Calu3 (cell line): ENCODE results near the gene ACTN1. TPM values are rescaled to one million over a fixed set of nuclear protein-coding genes. Genes with fewer than 3 reads are reported as not detected.

Source experiments
- BruUV-seq: library from RNA; stranded (reverse); fragments of 400-500 nt; replicated peaks from 2 replicates; lab custom pipeline; 2021; lab: Mats Ljungman, UMichigan
- CTCF ChIA-PET: fragments of 300-600 bp; sonication (Branson Sonifier 250); formaldehyde crosslinking; loops from one replicate; lab custom pipeline; 2022; ENCODE audit warnings: antibody characterized with exemption; lab: Charles Lee
- DNase-seq: peaks from one replicate; pipeline ENCODE4 v3.0.0; 2022
- H3K27ac Mint-ChIP-seq: one replicate; pipeline ENCODE4 v1.8.0; 2022; ENCODE audit warnings: mixed read lengths; ENCODE audit not compliant: unreplicated experiment
- H3K27me3 Mint-ChIP-seq: one replicate; pipeline ENCODE4 v1.8.0; 2022; ENCODE audit warnings: mixed read lengths; ENCODE audit not compliant: unreplicated experiment
- H3K36me3 Mint-ChIP-seq: one replicate; pipeline ENCODE4 v1.8.0; 2022; ENCODE audit warnings: mild to moderate bottlenecking, moderate library complexity, mixed read lengths; ENCODE audit not compliant: insufficient read depth, unreplicated experiment
- H3K4me1 Mint-ChIP-seq: one replicate; pipeline ENCODE4 v1.8.0; 2022; ENCODE audit warnings: mild to moderate bottlenecking, low read depth, mixed read lengths; ENCODE audit not compliant: unreplicated experiment
- H3K4me3 Mint-ChIP-seq: one replicate; pipeline ENCODE4 v1.8.0; 2022; ENCODE audit warnings: mild to moderate bottlenecking, low read depth, moderate library complexity, mixed read lengths; ENCODE audit not compliant: unreplicated experiment
- H3K9me3 Mint-ChIP-seq: one replicate; pipeline ENCODE4 v1.8.0; 2022; ENCODE audit warnings: low read depth, mixed read lengths; ENCODE audit not compliant: unreplicated experiment
- intact Hi-C: fragments of 100-400 bp; cut with micrococcal nuclease; formaldehyde crosslinking; loops from one replicate; pipeline ENCODE4 v1.10.0; 2022; ENCODE audit not compliant: unreplicated experiment
- total RNA-seq: library from RNA; stranded (reverse); gene quantifications from 2 replicates; pipeline ENCODE4 v1.2.3, GENCODE V29; 2022
- TF ChIP-seq, protein P1 (sequence below): fragments of 200-600 bp; IDR thresholded peaks from one replicate; pipeline ENCODE4 v1.8.0; 2022; ENCODE audit warnings: antibody characterized with exemption; ENCODE audit not compliant: unreplicated experiment

Gene ACTN1
- total RNA-seq, 1 experiment from 2014 or later: 326 TPM

DNA sequence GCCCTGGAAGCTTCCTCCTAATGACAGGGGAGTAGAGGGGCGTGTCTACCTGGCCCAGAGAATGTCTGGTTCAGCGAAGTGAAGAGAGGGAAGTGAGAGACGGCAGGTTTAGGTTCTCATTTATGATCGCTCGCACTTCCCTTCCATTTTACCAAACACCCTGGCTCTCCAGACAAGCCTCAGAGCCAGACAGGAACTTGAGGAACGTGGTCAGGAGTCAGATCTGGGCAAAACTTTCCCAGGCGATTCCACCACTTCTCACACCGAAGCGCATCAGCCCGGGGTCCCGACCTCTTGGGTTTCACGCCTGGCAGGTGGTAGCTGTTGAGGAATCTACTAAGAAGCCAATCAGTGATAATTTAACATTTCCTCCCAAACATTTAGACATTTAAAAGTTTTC, 21.3 kb downstream of the ACTN1 start:
- CTCF ChIA-PET: interaction anchor here (0.6 to 1.0 kb wide), 2 partner anchors 9 to 158 kb away, joined by 3 to 4 read pairs; no protein-coding TSS in a partner anchor
- Mint-ChIP-seq H3K36me3 (peaks cover 46% of the 10 kb centered on the region), H3K4me1 (peaks cover 81% of the 10 kb centered on the region), H3K27me3 (no peaks in the 10 kb centered on the region), H3K9me3 (no peaks in the 10 kb centered on the region), H3K4me3 (no peak overlapping the region), H3K27ac (no peak overlapping the region)
- intact Hi-C loops: no loop called here
- no TSS peak for BruUV-seq
- DNase-seq: no peak
- TF ChIP-seq, protein P1, sequence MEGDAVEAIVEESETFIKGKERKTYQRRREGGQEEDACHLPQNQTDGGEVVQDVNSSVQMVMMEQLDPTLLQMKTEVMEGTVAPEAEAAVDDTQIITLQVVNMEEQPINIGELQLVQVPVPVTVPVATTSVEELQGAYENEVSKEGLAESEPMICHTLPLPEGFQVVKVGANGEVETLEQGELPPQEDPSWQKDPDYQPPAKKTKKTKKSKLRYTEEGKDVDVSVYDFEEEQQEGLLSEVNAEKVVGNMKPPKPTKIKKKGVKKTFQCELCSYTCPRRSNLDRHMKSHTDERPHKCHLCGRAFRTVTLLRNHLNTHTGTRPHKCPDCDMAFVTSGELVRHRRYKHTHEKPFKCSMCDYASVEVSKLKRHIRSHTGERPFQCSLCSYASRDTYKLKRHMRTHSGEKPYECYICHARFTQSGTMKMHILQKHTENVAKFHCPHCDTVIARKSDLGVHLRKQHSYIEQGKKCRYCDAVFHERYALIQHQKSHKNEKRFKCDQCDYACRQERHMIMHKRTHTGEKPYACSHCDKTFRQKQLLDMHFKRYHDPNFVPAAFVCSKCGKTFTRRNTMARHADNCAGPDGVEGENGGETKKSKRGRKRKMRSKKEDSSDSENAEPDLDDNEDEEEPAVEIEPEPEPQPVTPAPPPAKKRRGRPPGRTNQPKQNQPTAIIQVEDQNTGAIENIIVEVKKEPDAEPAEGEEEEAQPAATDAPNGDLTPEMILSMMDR: no peak

DNA sequence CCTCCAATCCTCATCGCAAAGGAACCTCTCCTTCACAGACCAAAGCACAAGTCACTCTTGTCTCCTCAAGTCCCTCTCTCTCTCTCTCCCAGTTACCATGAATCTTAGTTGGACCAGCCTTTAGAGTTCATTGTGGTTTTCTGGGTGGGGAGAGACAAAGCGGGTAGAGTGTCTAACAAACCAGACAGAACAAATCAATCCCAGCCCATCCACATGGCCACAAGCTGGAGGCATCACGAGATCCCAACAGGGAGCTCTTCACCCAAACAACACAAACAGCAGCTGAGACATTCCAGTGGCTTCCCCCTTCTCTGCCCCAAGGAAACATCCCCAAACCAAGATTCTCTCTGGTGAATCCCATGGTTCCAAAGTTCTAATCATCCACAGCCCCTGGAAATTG, 22.4 kb downstream of the ACTN1 start:
- H3K27ac Mint-ChIP-seq: no peak overlapping the region
- TF ChIP-seq, protein P1: no peak
- H3K4me1 Mint-ChIP-seq: peaks cover 80% of the 10 kb centered on the region
- CTCF ChIA-PET: interaction anchor here (1.6 to 2.6 kb wide), 2 partner anchors 17 to 21 kb away, joined by 3 to 9 read pairs; no protein-coding TSS in a partner anchor
- no peaks in the 10 kb centered on the region for H3K9me3 Mint-ChIP-seq
- no peaks in the 10 kb centered on the region for H3K27me3 Mint-ChIP-seq
- H3K36me3 Mint-ChIP-seq: peaks cover 44% of the 10 kb centered on the region
- intact Hi-C loops: no loop called here
- no peak for DNase-seq
- BruUV-seq: no TSS peak
- no peak overlapping the region for H3K4me3 Mint-ChIP-seq

DNA sequence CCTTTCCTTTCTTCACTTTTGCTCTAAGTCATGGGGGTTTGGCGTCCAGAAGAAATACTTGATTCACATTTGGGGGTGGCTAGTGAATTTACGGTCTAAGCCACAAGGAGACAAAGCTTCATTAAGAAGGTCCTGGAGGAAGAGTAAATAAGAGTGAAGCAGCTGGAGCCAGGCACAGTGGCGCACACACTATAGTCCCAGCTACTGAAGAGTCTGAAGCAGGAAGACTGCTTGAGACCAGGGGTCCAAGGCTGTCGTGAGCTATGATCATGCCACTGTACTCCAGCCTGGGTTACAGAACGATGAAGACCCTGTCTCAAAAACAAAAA, 23.3 kb downstream of the ACTN1 start:
- TF ChIP-seq, protein P1: no peak
- H3K4me1 Mint-ChIP-seq: peaks cover 82% of the 10 kb centered on the region
- no peaks in the 10 kb centered on the region for H3K27me3 Mint-ChIP-seq
- CTCF ChIA-PET: interaction anchor here (0.5 to 2.6 kb wide), 3 partner anchors 16 to 22 kb away, joined by 3 to 9 read pairs (median 3); no protein-coding TSS in a partner anchor
- H3K27ac Mint-ChIP-seq: peak overlapping the region; percentile 29
- BruUV-seq: no TSS peak
- no peak overlapping the region for H3K4me3 Mint-ChIP-seq
- no peaks in the 10 kb centered on the region for H3K9me3 Mint-ChIP-seq
- no peak for DNase-seq
- peaks cover 46% of the 10 kb centered on the region for H3K36me3 Mint-ChIP-seq
- intact Hi-C loops: no loop called here

DNA sequence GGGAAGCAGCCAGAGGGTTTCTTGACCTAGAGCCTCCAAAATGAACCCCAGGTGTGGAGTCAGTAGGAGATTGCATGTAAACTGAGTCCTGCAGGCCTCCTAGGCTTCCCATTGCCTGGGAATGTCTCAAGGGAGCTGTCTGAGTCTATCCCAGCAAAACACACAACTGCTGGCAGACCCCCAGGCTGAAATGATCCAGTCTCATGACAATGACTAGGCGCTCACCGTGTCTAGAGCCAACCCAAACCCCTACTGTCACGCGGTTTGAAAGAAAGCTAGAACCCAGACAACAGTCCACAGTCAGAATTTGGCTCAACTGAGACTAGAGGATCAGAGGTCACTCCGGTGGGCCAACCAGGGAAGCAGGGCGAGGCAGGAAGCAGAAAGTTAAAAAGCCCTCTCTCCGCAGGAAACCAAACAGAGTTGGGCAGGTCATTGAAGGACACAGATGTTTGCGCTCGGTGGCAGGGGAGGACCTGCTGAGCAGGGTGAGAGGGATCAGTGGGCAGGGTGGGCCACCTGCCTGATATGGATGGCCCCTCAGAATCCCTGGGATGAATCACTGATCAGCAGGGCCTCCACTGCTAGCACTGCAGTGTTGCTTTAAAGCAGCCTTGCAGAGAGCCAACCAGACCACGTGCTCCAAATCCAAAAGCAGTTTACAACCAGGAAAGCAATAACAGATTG, 23.8 kb downstream of the ACTN1 start:
- no TSS peak for BruUV-seq
- Mint-ChIP-seq H3K36me3 (peaks cover 48% of the 10 kb centered on the region), H3K27me3 (no peaks in the 10 kb centered on the region), H3K4me3 (no peak overlapping the region), H3K9me3 (no peaks in the 10 kb centered on the region), H3K4me1 (peaks cover 82% of the 10 kb centered on the region), H3K27ac (peak overlapping the region; percentile 29)
- CTCF ChIA-PET: interaction anchor here (1.0 to 2.6 kb wide), 3 partner anchors 15 to 42 kb away, joined by 3 to 9 read pairs (median 3); no protein-coding TSS in a partner anchor
- TF ChIP-seq, protein P1: no peak
- DNase-seq: no peak
- intact Hi-C loops: no loop called here
